Adrenal gland (tissue), 12 donors: ENCODE measurements around the gene EDA. TPM values are rescaled to one million over a fixed set of nuclear protein-coding genes. Genes with fewer than 3 reads are reported as not detected.

Experiments
- DNase-seq, 7 donors: peaks; one replicate each; pipeline ENCODE4 v3.0.0-alpha.2; 2019 to 2020
- H3K27ac ChIP-seq, 5 donors: fragments of 200-600 bp; sonication (generic) in 4 of 5; 1 replicate in 3 of 5; 2 replicates in 2 of 5; pipeline versions ENCODE4 v1.5.1 to v1.8.0; 2016 to 2020; ENCODE audit warnings: mild to moderate bottlenecking in 1 of 5
- H3K27me3 ChIP-seq: fragments of 200-600 bp; 2 replicates; pipeline ENCODE4 v1.8.0; 2021
- H3K36me3 ChIP-seq, 2 donors: fragments of 200-600 bp; replicated peaks in 1 of 2; 1 replicate in 1 of 2; 2 replicates in 1 of 2; pipeline versions ENCODE4 v1.5.1 to v1.8.0; 2018 to 2022
- H3K4me1 ChIP-seq, 2 donors: fragments of 200-600 bp; replicated peaks in 1 of 2; 1 replicate in 1 of 2; 2 replicates in 1 of 2; pipeline versions ENCODE4 v1.5.1 to v1.8.0; 2018 to 2021
- H3K4me3 ChIP-seq, 4 donors: fragments of 200-600 bp; sonication (generic) in 3 of 4; one replicate each; pipeline ENCODE4 v1.5.1; 2016 to 2018
- H3K9me3 ChIP-seq, 3 donors: fragments of 200-600 bp; sonication (generic) in 1 of 3; replicated peaks in 1 of 3; 1 replicate in 2 of 3; 2 replicates in 1 of 3; pipeline versions ENCODE4 v1.5.1 to v1.8.0; 2016 to 2021
- POLR2A ChIP-seq, 2 donors: fragments of 450-650 bp; IDR thresholded peaks; one replicate each; pipeline ENCODE4 v1.6.1; 2017; ENCODE audit warnings: antibody characterized with exemption in 2 of 2, mild to moderate bottlenecking in 2 of 2, moderate library complexity in 1 of 2
- WGBS, 4 donors: extraction: QIAGEN DNeasy Blood & Tissue Kit in 2 of 4; methylation state at CpG; one replicate each; pipeline versions ENCODE4 v1.1.5 to v1.1.7; 2013 to 2017; 5-methylcytosine and 5-hydroxymethylcytosine counted together
- intact Hi-C, 2 donors: fragments of 100-400 bp; cut with DNase I; formaldehyde crosslinking; loops; one replicate each; pipeline versions ENCODE4 v1.14.1 to v1.15.0; 2022 to 2023
- polyA plus RNA-seq, 3 donors: library from polyadenylated mRNA; stranded (reverse); fragments of 200-250 nt in 2 of 3; fragments of 350-450 nt in 1 of 3; fragmentation: Illumina TruSeq in 1 of 3; extraction: RNeasy Lipid Tissue Mini Kit (QIAGEN cat#74804) in 1 of 3; gene quantifications; one replicate each; pipeline ENCODE4 v1.2.3, GENCODE V29; 2013 to 2014
- total RNA-seq, 9 donors: library from RNA; depleted of rRNA in 4 of 9; stranded (reverse); fragments of >200 nt in 4 of 9; fragments of 120-200 nt in 1 of 9; fragmentation: NEBNext Ultra II Directional in 1 of 9; extraction: Animal tissue kit (Norgen Biotek cat#: 25700) in 1 of 9; gene quantifications; one replicate each; pipeline versions ENCODE4 v1.1.0 to v1.2.4, GENCODE V29; 2013 to 2023
- TF ChIP-seq, protein P1 (sequence below), 6 experiments: fragments of 450-650 bp in 4 of 6; fragments of 200-600 bp in 2 of 6; sonication (generic) in 1 of 6; IDR thresholded peaks; 1 replicate in 5 of 6; 2 replicates in 1 of 6; pipeline versions ENCODE4 v1.5.1 to v1.8.0; 2016 to 2021; ENCODE audit warnings: antibody characterized with exemption in 6 of 6, mild to moderate bottlenecking in 2 of 6, moderate library complexity in 1 of 6
- donor health status: healthy with polysubstance abuse.
- donor health status: Bipolar disorder and iron deficiency.
- donor health status: DM: yes; HTN: yes; CAD: no.
- donor health status: DM: no; HTN: no; CAD: no.
- donor health status: DM: no; HTN: no; CAD: no.
- donor health status: DM: yes; HTN: yes; CAD: no.

The EDA gene
- total and polyA plus RNA-seq, 12 donors: 5.6 to 28.7 (median 17.2) TPM

- Histone ChIP-seq H3K27ac (no peak overlapping the region), H3K4me1 (no peaks in the 10 kb centered on the region), H3K36me3 (no peaks in the 10 kb centered on the region), H3K9me3 (no peaks in the 10 kb centered on the region), H3K27me3 (no peaks in the 10 kb centered on the region), H3K4me3 (no peak overlapping the region)
- DNase-seq: no peak
- intact Hi-C loops: no loop called here
- TF ChIP-seq, protein P1, sequence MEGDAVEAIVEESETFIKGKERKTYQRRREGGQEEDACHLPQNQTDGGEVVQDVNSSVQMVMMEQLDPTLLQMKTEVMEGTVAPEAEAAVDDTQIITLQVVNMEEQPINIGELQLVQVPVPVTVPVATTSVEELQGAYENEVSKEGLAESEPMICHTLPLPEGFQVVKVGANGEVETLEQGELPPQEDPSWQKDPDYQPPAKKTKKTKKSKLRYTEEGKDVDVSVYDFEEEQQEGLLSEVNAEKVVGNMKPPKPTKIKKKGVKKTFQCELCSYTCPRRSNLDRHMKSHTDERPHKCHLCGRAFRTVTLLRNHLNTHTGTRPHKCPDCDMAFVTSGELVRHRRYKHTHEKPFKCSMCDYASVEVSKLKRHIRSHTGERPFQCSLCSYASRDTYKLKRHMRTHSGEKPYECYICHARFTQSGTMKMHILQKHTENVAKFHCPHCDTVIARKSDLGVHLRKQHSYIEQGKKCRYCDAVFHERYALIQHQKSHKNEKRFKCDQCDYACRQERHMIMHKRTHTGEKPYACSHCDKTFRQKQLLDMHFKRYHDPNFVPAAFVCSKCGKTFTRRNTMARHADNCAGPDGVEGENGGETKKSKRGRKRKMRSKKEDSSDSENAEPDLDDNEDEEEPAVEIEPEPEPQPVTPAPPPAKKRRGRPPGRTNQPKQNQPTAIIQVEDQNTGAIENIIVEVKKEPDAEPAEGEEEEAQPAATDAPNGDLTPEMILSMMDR (IDR thresholded peaks at IDR 0.05): no peak
- TF ChIP-seq POLR2A (IDR thresholded peaks at IDR 0.05): no peak
Measured at GRCh38 chrX:69746051-69746450, 130.1 kb downstream of the EDA start.

GRCh38 chrX:69748055-69748454, 132.1 kb downstream of the EDA start:
- WGBS, 4 donors: 57 to 92% (median 82%) methylated on average over 1 of the region's 1 CpG
- intact Hi-C loops: no loop called here
- TF ChIP-seq, protein P1 (IDR thresholded peaks at IDR 0.05): no peak
- no peak for TF ChIP-seq POLR2A (IDR thresholded peaks at IDR 0.05)

GRCh38 chrX:69759921-69760625, 144.2 kb downstream of the EDA start:
- TF ChIP-seq, protein P1 (IDR thresholded peaks at IDR 0.05): no peak
- TF ChIP-seq POLR2A (IDR thresholded peaks at IDR 0.05): no peak
- no peaks in the 10 kb centered on the region for H3K9me3 ChIP-seq
- no peaks in the 10 kb centered on the region for H3K36me3 ChIP-seq
- no peaks in the 10 kb centered on the region for H3K4me1 ChIP-seq
- H3K27ac ChIP-seq: no peak overlapping the region
- H3K27me3 ChIP-seq: peaks cover 4% of the 10 kb centered on the region
- no peak overlapping the region for H3K4me3 ChIP-seq
- intact Hi-C loops: no loop called here
- no peak for DNase-seq
- 26 to 82% (median 66%) methylated on average over 1 of the region's 1 CpG for WGBS, 4 donors

More at GRCh38 chrX:69748055-69748454, 132.1 kb downstream of the EDA start:
- Histone ChIP-seq H3K9me3 (no peaks in the 10 kb centered on the region), H3K4me1 (no peaks in the 10 kb centered on the region), H3K4me3 (no peak overlapping the region), H3K27me3 (no peaks in the 10 kb centered on the region), H3K36me3 (no peaks in the 10 kb centered on the region), H3K27ac (no peak overlapping the region)
- no peak for DNase-seq

DNA sequence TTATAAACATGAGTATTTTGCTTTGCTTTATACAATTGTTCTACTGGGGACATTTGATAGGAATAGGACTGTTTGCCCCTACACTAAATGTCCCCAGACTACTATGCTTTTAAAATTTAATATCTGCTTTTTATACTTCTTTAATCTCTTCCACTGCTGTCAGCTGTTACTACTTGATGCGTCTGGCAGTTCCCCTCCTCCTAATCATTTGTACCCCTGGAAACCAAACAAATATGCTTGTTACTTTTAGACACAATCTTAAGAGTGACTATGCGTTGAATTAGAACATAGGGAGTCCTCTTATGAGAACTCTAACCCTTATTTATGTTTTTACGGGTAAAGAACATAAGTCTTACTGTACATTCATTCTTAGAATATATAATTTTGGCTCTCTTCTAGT, 145.7 kb downstream of the EDA start:
- no peaks in the 10 kb centered on the region for H3K4me1 ChIP-seq
- TF ChIP-seq POLR2A (IDR thresholded peaks at IDR 0.05): no peak
- TF ChIP-seq, protein P1 (IDR thresholded peaks at IDR 0.05): no peak
- H3K4me3 ChIP-seq: no peak overlapping the region
- peaks cover 4% of the 10 kb centered on the region for H3K27me3 ChIP-seq
- H3K36me3 ChIP-seq: no peaks in the 10 kb centered on the region
- no peak for DNase-seq
- WGBS, 4 donors: 60 to 92% (median 78%) methylated on average over 3 of the region's 3 CpGs
- intact Hi-C loops: no loop called here
- no peak overlapping the region for H3K27ac ChIP-seq
- H3K9me3 ChIP-seq: no peaks in the 10 kb centered on the region
